ENCODE measurements around the gene ANKRD29. TPM values are rescaled to one million over a fixed set of nuclear protein-coding genes. Genes with fewer than 3 reads are reported as not detected.

ANKRD29 gene
- total and polyA plus RNA-seq, 7 donors, result 0.57 to 2.1 (median 1.1) TPM

DNA sequence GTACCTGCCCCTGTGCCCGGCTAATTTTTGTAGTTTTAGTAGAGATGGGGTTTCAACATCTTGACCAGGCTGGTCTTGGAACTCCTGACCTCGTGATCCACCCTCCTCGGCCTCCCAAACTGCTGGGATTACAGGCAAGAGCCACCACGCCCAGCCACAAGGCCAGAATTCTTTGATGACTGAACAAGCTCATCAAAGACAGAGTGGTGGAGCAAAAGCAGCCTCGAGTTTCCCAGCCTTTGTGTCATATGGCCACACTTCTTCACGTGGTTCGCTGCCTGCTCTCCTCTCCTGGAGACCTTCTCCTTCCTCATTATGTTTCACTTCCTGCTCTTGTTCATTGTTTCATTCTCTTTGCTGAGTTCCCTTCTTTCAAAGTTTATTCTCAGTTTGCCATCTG is 66.5 kb downstream of the ANKRD29 start:
- WGBS, 3 donors, result 74 to 82% (median 75%) methylated on average over 7 of the region's 7 CpGs
- Histone ChIP-seq H3K27me3 (ENCODE audit: insufficient read depth in 3 of 3, low read length in 2 of 3) (no peaks in the 10 kb centered on the region), H3K36me3 (ENCODE audit: insufficient read depth in 1 of 2, low read depth in 1 of 2) (no peaks in the 10 kb centered on the region), H3K4me3 (no peak overlapping the region), H3K27ac (no peak overlapping the region), H3K9me3 (no peaks in the 10 kb centered on the region), H3K4me1 (no peaks in the 10 kb centered on the region)
- DNase-seq (no peak), ATAC-seq (no peak)
- TF ChIP-seq, protein P1, sequence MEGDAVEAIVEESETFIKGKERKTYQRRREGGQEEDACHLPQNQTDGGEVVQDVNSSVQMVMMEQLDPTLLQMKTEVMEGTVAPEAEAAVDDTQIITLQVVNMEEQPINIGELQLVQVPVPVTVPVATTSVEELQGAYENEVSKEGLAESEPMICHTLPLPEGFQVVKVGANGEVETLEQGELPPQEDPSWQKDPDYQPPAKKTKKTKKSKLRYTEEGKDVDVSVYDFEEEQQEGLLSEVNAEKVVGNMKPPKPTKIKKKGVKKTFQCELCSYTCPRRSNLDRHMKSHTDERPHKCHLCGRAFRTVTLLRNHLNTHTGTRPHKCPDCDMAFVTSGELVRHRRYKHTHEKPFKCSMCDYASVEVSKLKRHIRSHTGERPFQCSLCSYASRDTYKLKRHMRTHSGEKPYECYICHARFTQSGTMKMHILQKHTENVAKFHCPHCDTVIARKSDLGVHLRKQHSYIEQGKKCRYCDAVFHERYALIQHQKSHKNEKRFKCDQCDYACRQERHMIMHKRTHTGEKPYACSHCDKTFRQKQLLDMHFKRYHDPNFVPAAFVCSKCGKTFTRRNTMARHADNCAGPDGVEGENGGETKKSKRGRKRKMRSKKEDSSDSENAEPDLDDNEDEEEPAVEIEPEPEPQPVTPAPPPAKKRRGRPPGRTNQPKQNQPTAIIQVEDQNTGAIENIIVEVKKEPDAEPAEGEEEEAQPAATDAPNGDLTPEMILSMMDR (IDR thresholded peaks at IDR 0.05), result no peak
- intact Hi-C loops (cut with DNase I), result no loop called here

DNA sequence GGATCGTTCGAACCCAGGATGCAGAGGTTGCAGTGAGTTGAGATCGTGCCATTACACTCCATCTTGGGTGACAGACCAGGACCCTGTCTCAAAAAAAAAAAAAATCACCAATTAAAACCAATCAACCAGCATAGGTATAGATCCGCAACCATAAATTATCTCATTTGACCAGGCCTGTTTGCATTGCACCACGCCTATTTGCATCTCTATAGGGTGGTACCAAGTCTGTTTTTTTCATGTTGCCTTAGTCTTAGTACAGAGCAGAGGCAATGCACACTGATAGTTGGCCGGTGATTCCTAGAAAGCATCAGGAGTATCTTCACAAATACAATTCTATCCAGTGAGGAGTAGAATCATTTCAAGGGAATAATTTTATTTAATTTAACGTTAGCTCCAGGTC is 67.1 kb downstream of the ANKRD29 start:
- Histone ChIP-seq H3K4me3 (no peak overlapping the region), H3K4me1 (no peaks in the 10 kb centered on the region), H3K27ac (no peak overlapping the region), H3K9me3 (no peaks in the 10 kb centered on the region), H3K27me3 (ENCODE audit: insufficient read depth in 3 of 3, low read length in 2 of 3) (no peaks in the 10 kb centered on the region), H3K36me3 (ENCODE audit: insufficient read depth in 1 of 2, low read depth in 1 of 2) (no peaks in the 10 kb centered on the region)
- TF ChIP-seq, protein P1 (IDR thresholded peaks at IDR 0.05), result no peak
- no peak for ATAC-seq
- no peak for DNase-seq
- intact Hi-C loops (cut with DNase I), result no loop called here
- 95 to 96% (median 95%) methylated on average over 7 of the region's 7 CpGs for WGBS, 3 donors

DNA sequence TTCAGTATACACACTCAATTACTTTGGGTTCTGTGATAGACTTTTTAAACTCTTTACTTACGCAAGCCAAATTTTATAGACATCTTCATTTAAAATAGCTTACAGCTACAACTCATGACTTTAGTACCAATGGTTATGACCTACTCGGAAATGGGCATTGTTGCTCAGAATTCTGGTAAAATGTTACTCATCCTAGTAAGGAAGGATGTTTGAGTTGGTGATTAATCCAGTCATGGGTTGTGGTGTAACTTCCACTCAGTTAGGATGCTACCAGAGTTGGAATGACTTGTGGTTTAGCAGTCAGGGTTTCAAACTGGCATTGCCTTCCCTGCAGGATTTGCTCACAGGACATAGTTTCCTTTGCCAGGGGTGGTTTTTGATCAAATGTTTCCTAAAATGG is 69.0 kb downstream of the ANKRD29 start:
- no peaks in the 10 kb centered on the region for H3K4me1 ChIP-seq
- DNase-seq (no peak), ATAC-seq (no peak)
- H3K4me3 ChIP-seq, result no peak overlapping the region
- no peak overlapping the region for H3K27ac ChIP-seq
- 89 to 99% (median 90%) methylated on average over 2 of the region's 2 CpGs for WGBS, 3 donors
- intact Hi-C loops (cut with DNase I), result no loop called here
- no peaks in the 10 kb centered on the region for H3K36me3 ChIP-seq (ENCODE audit: insufficient read depth in 1 of 2, low read depth in 1 of 2)
- H3K9me3 ChIP-seq, result no peaks in the 10 kb centered on the region
- TF ChIP-seq, protein P1 (IDR thresholded peaks at IDR 0.05), result no peak
- H3K27me3 ChIP-seq (ENCODE audit: insufficient read depth in 3 of 3, low read length in 2 of 3), result no peaks in the 10 kb centered on the region

DNA sequence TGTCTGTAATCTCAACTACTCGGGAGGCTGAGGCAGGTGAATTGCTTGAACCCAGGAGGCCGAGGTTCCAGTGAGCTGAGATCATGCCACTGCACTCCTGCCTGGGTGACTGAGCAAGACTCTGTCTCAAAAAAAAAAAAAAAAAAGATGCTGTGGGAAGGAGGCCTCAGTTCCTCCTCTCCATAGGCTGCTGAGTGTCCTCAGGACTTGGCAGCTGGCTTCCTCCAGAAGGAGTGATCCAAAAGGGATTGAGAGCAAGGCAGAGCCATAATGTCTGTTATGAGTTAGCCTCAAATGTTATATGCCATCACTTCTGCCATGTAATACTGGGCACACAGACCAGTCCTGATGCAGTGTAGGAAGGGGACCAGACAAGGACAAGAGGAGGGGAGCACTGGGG is 69.8 kb downstream of the ANKRD29 start:
- H3K27ac ChIP-seq, result no peak overlapping the region
- H3K4me3 ChIP-seq, result no peak overlapping the region
- TF ChIP-seq, protein P1 (IDR thresholded peaks at IDR 0.05), result no peak
- H3K4me1 ChIP-seq, result no peaks in the 10 kb centered on the region
- ATAC-seq, result no peak
- H3K27me3 ChIP-seq (ENCODE audit: insufficient read depth in 3 of 3, low read length in 2 of 3), result no peaks in the 10 kb centered on the region
- no peaks in the 10 kb centered on the region for H3K36me3 ChIP-seq (ENCODE audit: insufficient read depth in 1 of 2, low read depth in 1 of 2)
- DNase-seq, result no peak
- no peaks in the 10 kb centered on the region for H3K9me3 ChIP-seq
- 89 to 94% (median 91%) methylated on average over 2 of the region's 2 CpGs for WGBS, 3 donors
- intact Hi-C loops (cut with DNase I), result no loop called here

DNA sequence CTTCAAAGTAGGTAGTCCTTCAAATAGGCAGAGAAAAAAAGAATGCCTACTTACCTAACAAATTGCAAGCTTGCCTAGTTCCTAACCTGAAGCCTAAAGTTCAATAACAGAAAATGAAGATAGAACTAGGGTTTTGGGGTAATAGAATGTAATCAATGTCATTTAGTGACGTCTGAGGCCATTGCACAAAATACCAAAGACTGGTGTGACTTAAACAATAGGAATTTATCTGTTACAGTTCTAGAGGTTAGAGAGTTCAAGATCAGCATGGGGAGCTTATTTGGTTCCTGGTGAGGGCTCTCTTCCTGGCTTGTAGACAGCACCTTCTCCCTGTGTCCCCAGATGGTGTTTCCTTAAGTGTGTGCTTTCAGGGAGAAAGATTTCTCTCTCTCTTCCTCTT is 71.7 kb downstream of the ANKRD29 start:
- 0 to 82% (median 39%) methylated on average over 1 of the region's 1 CpG for WGBS, 3 donors
- no peak overlapping the region for H3K4me3 ChIP-seq
- peaks cover 5% of the 10 kb centered on the region for H3K4me1 ChIP-seq
- no peaks in the 10 kb centered on the region for H3K9me3 ChIP-seq
- DNase-seq (no peak), ATAC-seq (no peak)
- H3K36me3 ChIP-seq (ENCODE audit: insufficient read depth in 1 of 2, low read depth in 1 of 2), result no peaks in the 10 kb centered on the region
- no peak overlapping the region for H3K27ac ChIP-seq
- intact Hi-C loops (cut with DNase I), result no loop called here
- TF ChIP-seq, protein P1 (IDR thresholded peaks at IDR 0.05), result no peak
- no peaks in the 10 kb centered on the region for H3K27me3 ChIP-seq (ENCODE audit: insufficient read depth in 3 of 3, low read length in 2 of 3)

Data from psoas muscle (tissue), 8 donors.